Testis (tissue), 2 donors: ENCODE measurements around the gene OCA2.

Experiments
- CTCF ChIP-seq, 3 experiments: fragments of 450-650 bp in 2 of 3; fragments of 200-600 bp in 1 of 3; sonication (generic) in 1 of 3; IDR thresholded peaks; one replicate each; pipeline ENCODE4 v1.5.1; 2016 to 2019; ENCODE audit warnings: antibody characterized with exemption in 3 of 3, mild to moderate bottlenecking in 2 of 3, moderate library complexity in 1 of 3
- POLR2A ChIP-seq: fragments of 450-650 bp; IDR thresholded peaks from one replicate; pipeline ENCODE4 v1.6.1; 2017; ENCODE audit warnings: antibody characterized with exemption, mild to moderate bottlenecking, moderate library complexity

- TF ChIP-seq CTCF (IDR thresholded peaks at IDR 0.05) = no peak
- TF ChIP-seq POLR2A = no peak
Observed at GRCh38 chr15:27983496-27983895, 115.6 kb downstream of the OCA2 start.
